HL-60/S4 treated with phorbol 12-myristate 13-acetate at 8.2 ng/mL for 4 days and 3 days (cell line): ENCODE results near the gene LYAR.

Experiments
- in situ Hi-C: fragments of 300-500 bp; cut with MboI; formaldehyde crosslinking; loops from 2 replicates; pipeline ENCODE4 v1.15.0; 2022; ENCODE audit warnings: low sequenced_read_pairs

The LYAR gene

DNA sequence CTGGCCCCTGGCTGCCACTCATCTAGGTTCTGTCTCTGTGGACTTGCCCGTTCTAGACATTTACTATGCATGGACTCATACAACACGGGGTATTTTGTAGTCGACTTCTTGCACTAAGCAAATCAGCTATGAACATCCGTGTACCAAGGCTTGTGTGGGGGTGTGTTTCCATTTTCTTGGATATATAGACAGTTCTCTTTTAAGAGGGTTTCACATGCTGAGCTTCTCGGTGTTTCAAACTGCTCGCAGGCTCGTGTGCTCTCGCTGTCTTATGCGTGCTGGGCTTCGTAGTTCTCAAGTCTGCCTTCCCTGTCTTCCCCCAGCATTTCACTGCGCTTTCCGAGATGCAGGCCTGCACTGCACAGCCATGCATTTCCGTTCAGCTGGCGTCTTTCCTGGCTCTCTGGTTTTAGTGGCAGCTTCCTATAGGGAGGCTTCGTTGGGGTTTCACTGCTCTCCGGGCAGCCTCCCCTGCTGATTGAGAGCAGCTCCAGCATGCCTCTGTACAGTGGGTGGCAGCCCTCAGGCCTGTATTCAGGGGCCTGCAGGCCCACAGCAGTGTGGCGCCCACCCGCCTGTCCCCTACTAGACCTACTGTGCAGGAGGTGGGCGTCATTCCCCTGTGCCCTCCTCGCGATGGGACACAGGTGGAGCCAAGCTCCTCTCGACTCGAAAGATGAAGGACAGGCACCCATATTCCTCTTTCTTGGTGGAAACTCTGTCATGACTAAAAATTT, 27.7 kb upstream of the LYAR start:
- in situ Hi-C loops = no loop called here

DNA sequence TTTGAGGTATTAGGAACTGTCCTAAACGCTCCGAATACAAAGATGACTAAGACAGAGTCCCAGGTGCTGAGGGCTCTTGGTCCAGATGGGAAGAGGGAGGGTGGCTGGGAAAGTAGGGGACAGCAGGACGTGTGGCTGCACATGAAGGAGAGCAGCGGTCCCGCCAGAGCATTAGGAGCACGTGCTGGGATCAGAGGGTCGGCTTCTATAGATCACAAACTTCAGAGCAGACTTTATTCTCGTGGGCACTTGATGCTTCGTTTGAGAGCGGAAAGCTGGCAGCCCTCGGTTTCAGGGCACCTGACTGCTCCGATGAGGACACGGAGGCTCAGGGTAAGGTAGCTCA, 26.2 kb upstream of the LYAR start:
- in situ Hi-C loops = no loop called here

DNA sequence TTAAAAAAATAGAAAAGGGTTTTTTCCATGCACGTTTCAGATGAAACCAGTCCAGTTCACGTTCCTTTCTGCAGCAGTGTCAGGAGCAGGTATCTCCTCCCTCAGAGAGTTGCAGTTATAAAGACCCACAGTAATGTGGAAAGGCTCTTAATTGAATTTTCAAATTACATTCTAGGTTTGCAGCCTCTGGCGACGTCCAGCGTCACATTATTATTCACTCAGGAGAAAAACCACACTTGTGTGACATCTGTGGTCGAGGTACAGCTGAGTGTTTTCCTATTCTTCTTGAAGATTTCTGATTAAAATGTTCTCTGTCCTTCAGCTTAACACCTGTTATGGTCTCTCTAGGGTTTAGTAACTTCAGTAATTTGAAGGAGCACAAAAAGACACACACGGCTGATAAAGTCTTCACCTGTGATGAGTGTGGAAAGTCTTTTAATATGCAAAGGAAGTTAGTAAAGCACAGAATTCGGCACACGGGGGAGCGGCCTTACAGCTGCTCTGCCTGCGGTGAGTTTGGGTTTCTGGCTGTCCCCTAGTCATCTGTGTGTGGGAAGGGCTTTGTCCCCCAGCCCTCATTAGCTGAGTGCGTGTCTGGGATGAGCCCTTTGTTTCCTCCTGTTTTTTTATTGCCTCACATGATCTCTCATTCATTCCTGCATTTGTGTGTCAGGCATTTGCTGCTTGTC, 25.7 kb upstream of the LYAR start:
- in situ Hi-C loops = no loop called here

DNA sequence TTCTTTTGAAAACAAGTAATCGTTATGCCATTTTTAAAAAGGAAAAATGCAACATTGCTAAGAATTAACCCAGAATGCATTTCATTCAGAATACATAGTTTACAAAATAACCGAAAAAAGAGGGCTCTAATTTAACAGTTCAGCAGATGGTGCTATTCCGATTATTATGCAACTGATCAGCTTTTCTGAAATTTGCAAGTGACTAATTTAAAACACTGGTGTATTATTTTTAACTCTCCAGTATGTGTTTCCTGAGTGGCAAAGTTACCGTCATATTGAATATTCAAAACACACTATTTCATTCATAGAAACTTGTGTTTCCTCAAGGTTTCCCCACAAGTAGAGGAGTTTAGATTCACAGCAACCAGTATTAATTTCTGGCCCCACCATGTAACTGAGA, 21.2 kb upstream of the LYAR start:
- in situ Hi-C loops = no loop called here

DNA sequence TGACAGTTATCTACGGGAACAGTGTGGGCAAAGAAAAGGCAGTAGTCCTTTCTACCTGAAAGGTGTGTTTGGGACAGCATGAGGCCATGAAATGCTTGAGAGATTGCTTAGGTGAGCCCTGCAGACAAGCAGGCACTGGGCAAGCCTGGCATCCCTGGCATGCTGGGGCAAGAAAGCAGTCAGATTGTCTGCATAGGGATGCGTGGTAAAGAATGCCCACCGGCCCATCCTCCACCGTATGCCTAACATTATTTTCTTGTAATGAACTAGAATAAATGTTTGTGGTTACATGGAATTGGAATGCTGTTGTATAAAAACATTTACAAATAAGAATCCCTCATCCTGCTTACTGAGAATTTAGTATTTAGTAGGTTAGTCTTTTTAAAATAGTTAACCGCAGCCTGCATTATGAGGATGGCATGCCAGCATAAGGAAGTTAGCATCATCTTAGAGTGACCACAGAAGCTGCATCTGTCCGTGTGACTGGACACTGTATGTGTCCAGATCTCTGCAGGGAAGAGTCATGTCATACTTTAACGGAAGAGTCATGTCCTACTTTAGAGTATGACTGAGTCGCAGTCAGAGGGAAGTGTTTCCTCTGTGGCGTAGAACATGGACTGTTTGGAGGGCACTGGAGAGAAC, 19.0 kb upstream of the LYAR start:
- in situ Hi-C loops = no loop called here

- in situ Hi-C loops = no loop called here
Measured at GRCh38 chr4:4306920-4307319, 17.0 kb upstream of the LYAR start.

DNA sequence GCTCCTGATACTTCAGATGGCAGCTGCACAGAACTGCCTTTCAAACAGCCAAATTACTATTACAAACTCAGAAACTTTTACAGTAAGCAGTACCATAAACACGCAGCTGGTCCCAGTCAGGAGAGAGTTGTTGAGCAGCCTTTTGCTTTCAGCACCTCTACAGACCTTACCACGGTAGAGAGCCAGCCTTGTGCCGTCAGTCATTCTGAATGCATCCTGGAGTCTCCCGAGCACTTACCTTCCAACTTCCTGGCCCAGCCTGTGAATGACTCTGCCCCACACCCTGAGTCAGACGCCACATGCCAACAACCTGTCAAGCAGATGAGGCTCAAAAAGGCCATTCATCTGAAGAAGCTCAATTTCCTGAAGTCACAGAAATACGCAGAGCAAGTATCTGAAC, 12.5 kb upstream of the LYAR start:
- in situ Hi-C loops = no loop called here

DNA sequence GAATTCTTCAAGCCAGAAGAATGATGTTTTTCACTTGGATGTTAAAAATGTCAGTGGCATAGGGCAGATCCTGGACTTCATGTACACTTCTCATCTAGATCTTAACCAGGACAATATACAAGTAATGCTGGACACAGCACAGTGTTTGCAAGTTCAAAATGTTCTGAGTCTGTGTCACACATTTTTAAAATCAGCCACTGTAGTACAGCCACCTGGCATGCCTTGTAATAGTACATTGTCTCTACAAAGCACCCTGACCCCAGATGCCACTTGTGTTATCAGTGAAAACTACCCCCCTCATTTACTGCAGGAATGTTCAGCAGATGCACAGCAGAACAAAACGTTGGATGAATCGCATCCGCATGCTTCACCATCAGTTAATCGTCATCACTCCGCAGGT, 12.0 kb upstream of the LYAR start:
- in situ Hi-C loops = no loop called here

GRCh38 chr4:4299006-4299405, 9.1 kb upstream of the LYAR start:
- in situ Hi-C loops = no loop called here

GRCh38 chr4:4296283-4296846, 6.4 kb upstream of the LYAR start:
- in situ Hi-C loops = no loop called here

DNA sequence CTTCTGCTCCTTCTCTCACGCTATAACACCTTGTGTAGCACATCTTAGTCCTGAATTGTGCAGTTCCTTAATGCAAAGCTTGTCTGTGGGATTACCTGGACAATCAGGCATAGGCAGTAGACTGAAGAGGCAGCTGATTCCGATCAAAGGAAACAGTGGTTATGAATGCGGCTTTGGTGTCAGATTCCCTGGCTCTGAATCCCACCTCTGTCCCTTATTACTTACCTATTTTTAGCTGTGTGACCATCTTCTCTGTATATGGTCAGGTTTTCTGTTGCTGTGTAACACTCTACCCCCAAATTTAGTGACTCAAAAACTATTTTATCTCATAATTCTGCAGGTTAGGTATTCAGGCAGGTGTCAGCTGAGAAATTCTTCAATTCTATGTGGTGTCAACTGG, 3.3 kb upstream of the LYAR start:
- in situ Hi-C loops = no loop called here

- in situ Hi-C loops = no loop called here
Measured at GRCh38 chr4:4289597-4289940, 385 bp downstream of the LYAR start.

GRCh38 chr4:4289055-4289454, 899 bp downstream of the LYAR start:
- in situ Hi-C loops = no loop called here

DNA sequence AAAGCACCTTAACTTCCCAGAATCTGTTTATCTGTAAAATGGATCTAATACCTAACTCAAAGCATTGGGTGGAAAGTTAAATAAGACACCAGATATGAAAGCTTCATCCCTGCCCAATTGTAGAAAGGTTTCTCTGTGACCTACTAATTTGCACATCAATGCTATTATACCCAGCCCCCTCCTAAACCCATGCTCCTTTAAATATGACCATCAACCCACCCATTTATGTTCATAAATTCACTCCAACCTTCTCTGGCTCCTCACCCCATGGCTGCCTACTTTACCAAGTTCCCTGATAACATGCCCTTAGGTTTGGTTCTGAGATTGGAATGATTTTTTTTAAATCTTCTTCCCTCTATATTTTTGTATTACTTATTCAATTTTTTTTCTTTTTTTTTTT, 1.9 kb downstream of the LYAR start:
- in situ Hi-C loops = no loop called here

- in situ Hi-C loops = no loop called here
Measured at GRCh38 chr4:4284827-4285618, 4.9 kb downstream of the LYAR start.

- in situ Hi-C loops = no loop called here
Measured at GRCh38 chr4:4281787-4282186, 8.2 kb downstream of the LYAR start.

- in situ Hi-C loops = no loop called here
Measured at GRCh38 chr4:4277531-4277930, 12.4 kb downstream of the LYAR start.

DNA sequence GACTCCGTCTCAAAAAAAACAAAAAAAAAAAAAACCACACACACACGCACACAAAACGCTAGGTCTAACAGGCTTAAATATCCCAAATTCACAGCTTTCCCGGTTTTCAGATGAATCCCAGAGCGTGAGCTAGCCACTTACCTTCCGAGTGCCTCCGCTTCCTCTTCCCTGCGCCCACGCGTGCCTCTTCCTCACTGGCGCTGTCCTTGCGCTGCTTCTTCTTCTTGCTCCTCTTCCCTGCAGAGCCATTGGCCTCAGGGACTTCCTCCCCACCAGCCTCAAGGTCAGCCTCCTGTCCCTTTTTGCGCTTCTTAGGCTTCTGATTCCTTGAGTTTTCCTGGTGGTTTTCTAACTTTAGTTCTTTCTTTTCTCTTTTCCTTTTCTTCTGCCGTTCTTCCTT, 15.7 kb downstream of the LYAR start:
- in situ Hi-C loops = no loop called here

DNA sequence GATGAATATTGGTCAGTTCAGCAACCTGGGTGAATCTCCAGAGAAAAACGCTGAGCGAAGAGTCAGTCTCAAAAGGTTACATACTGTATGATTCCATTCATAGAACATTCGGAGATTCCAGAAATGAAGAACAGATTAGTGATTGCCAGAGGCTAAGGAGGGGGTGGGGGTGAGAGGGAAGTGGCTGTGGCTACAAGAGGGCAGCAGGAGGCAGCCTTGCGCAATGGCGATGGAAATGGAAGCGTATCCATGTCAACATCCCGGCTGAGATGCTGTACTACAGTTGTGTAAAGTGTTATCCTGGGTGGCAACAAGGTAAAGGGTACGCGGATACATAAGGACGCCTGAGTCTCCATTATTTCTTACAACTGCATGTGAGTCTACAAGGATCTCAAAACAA, 18.0 kb downstream of the LYAR start:
- in situ Hi-C loops = no loop called here

DNA sequence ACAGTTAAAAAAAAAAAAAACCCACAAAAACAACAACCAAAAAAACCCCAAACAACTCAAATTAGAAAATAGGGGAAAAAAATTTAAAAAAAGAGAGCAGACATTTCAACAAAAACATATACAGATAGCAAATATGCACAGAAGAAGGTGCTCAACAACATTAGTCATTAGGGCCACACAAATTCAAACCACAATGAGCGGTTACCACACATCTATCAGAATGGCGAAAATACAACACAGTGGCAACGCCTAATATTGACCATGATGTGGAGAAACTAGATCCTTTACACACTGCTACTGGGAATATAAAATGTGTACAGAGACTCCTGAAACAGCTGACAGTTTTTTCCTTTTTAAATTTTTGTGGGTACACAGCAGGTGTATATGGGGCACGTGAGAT, 19.4 kb downstream of the LYAR start:
- in situ Hi-C loops = no loop called here

GRCh38 chr4:4269856-4270255, 20.1 kb downstream of the LYAR start:
- in situ Hi-C loops = loop anchor here (10.0 kb wide), 1 partner anchor 65 kb away; no protein-coding TSS in a partner anchor
